Loucy (cell line): Measurements from ENCODE around the gene KCNC4.

Source experiments
- H2AFZ ChIP-seq: fragments of 200-600 bp; sonication (generic); 2 replicates; pipeline ENCODE4 v1.6.0; 2016; ENCODE audit warnings: antibody characterized with exemption, mild to moderate bottlenecking, low read length, moderate library complexity
- H3F3A ChIP-seq: fragments of 200-600 bp; 2 replicates; pipeline ENCODE4 v1.6.0; 2016; ENCODE audit warnings: antibody characterized with exemption, low read depth, mild to moderate bottlenecking
- H3K27me3 ChIP-seq: fragments of 200-600 bp; sonication (generic); 2 replicates; pipeline ENCODE4 v1.6.1; 2014; ENCODE audit warnings: low read length, mild to moderate bottlenecking; ENCODE audit not compliant: insufficient read depth, poor library complexity, severe bottlenecking
- H3K36me3 ChIP-seq: fragments of 200-600 bp; sonication (generic); 2 replicates; pipeline ENCODE4 v1.6.1; 2016; ENCODE audit warnings: low read length; ENCODE audit not compliant: insufficient read depth
- H3K4me1 ChIP-seq: fragments of 200-600 bp; sonication (generic); 2 replicates; pipeline ENCODE4 v1.5.1; 2014; ENCODE audit warnings: low read length, mild to moderate bottlenecking; ENCODE audit not compliant: insufficient read depth, poor library complexity, severe bottlenecking
- H3K4me2 ChIP-seq: fragments of 200-600 bp; sonication (generic); 2 replicates; pipeline ENCODE4 v1.6.0; 2014; ENCODE audit warnings: antibody characterized with exemption, low read length, low read depth, mild to moderate bottlenecking; ENCODE audit not compliant: poor library complexity, severe bottlenecking
- H3K4me3 ChIP-seq: fragments of 200-600 bp; sonication (generic); 2 replicates; pipeline ENCODE4 v1.5.1; 2014; ENCODE audit warnings: low read length, mild to moderate bottlenecking, mixed read lengths; ENCODE audit not compliant: poor library complexity, severe bottlenecking
- H3K79me2 ChIP-seq: fragments of 200-600 bp; sonication (generic); 2 replicates; pipeline ENCODE4 v1.6.1; 2014; ENCODE audit warnings: low read length; ENCODE audit not compliant: insufficient read depth
- H3K9ac ChIP-seq: fragments of 200-600 bp; sonication (generic); 2 replicates; pipeline ENCODE4 v1.6.0; 2014; ENCODE audit warnings: mild to moderate bottlenecking, low read depth, low read length, moderate library complexity; ENCODE audit not compliant: poor library complexity, severe bottlenecking
- H3K9me2 ChIP-seq: fragments of 200-600 bp; sonication (generic); replicated peaks from 2 replicates; pipeline ENCODE4 v1.6.1; 2016; ENCODE audit warnings: low read depth, low read length, mixed read lengths
- H3K9me3 ChIP-seq: fragments of 200-600 bp; sonication (generic); 2 replicates; pipeline ENCODE4 v1.6.1; 2014; ENCODE audit warnings: mild to moderate bottlenecking, antibody characterized with exemption, low read length, low read depth; ENCODE audit not compliant: insufficient read depth
- H4K20me1 ChIP-seq: fragments of 200-600 bp; sonication (generic); 2 replicates; pipeline ENCODE4 v1.6.0; 2014; ENCODE audit warnings: antibody characterized with exemption, low read length, mild to moderate bottlenecking; ENCODE audit not compliant: insufficient read depth, poor library complexity, severe bottlenecking
- CTCF ChIP-seq: fragments of 200-600 bp; sonication (generic); conservative IDR thresholded peaks from 2 replicates; pipeline ENCODE4 v1.5.1; 2014; ENCODE audit warnings: mild to moderate bottlenecking, antibody characterized with exemption, low read length
- EZH2phosphoT487 ChIP-seq: fragments of 200-600 bp; IDR thresholded peaks from 2 replicates; pipeline ENCODE4 v1.6.1; 2018; ENCODE audit warnings: antibody characterized with exemption, mild to moderate bottlenecking, moderate library complexity, borderline replicate concordance

Gene KCNC4

GRCh38 chr1:110172001-110172400 lies 38.1 kb upstream of the KCNC4 start:
- H3K79me2 ChIP-seq: no peaks in the 10 kb centered on the region
- no peaks in the 10 kb centered on the region for H3K36me3 ChIP-seq
- H2AFZ ChIP-seq: no peak overlapping the region
- TF ChIP-seq EZH2phosphoT487 (no peak), CTCF (no peak)
- no peaks in the 10 kb centered on the region for H3K27me3 ChIP-seq
- H3K4me3 ChIP-seq: no peak overlapping the region
- H3K9me3 ChIP-seq: no peaks in the 10 kb centered on the region
- no peak overlapping the region for H3K9ac ChIP-seq
- H3F3A ChIP-seq: no peaks in the 10 kb centered on the region
- H3K4me1 ChIP-seq: no peaks in the 10 kb centered on the region
- no peaks in the 10 kb centered on the region for H4K20me1 ChIP-seq
- H3K4me2 ChIP-seq: no peak overlapping the region
- no peaks in the 10 kb centered on the region for H3K9me2 ChIP-seq

- Histone ChIP-seq H2AFZ (no peak overlapping the region), H3K4me1 (no peaks in the 10 kb centered on the region), H3K36me3 (no peaks in the 10 kb centered on the region), H3K4me2 (no peak overlapping the region), H3K9ac (no peak overlapping the region), H3K27me3 (no peaks in the 10 kb centered on the region), H3F3A (no peaks in the 10 kb centered on the region), H3K79me2 (no peaks in the 10 kb centered on the region), H4K20me1 (no peaks in the 10 kb centered on the region), H3K9me2 (no peaks in the 10 kb centered on the region), H3K4me3 (no peak overlapping the region), H3K9me3 (no peaks in the 10 kb centered on the region)
- TF ChIP-seq CTCF (no peak), EZH2phosphoT487 (no peak)
Observed at GRCh38 chr1:110173466-110174105, 36.5 kb upstream of the KCNC4 start.

- no peaks in the 10 kb centered on the region for H3K79me2 ChIP-seq
- H3K27me3 ChIP-seq: no peaks in the 10 kb centered on the region
- no peak overlapping the region for H2AFZ ChIP-seq
- H3K4me2 ChIP-seq: no peak overlapping the region
- H3K36me3 ChIP-seq: no peaks in the 10 kb centered on the region
- H4K20me1 ChIP-seq: no peaks in the 10 kb centered on the region
- no peak for TF ChIP-seq CTCF
- no peak for TF ChIP-seq EZH2phosphoT487
- no peak overlapping the region for H3K4me3 ChIP-seq
- no peaks in the 10 kb centered on the region for H3K9me2 ChIP-seq
- H3K9ac ChIP-seq: no peak overlapping the region
- no peaks in the 10 kb centered on the region for H3F3A ChIP-seq
- no peaks in the 10 kb centered on the region for H3K4me1 ChIP-seq
- H3K9me3 ChIP-seq: no peaks in the 10 kb centered on the region
Observed at GRCh38 chr1:110174961-110175360, 35.2 kb upstream of the KCNC4 start.
